ENCODE data around the gene AGK. TPM values are rescaled to one million over a fixed set of nuclear protein-coding genes. Genes with fewer than 3 reads are reported as not detected.

AGK gene
- total RNA-seq, 1 donor from 2014 or later: 19.8 TPM

DNA sequence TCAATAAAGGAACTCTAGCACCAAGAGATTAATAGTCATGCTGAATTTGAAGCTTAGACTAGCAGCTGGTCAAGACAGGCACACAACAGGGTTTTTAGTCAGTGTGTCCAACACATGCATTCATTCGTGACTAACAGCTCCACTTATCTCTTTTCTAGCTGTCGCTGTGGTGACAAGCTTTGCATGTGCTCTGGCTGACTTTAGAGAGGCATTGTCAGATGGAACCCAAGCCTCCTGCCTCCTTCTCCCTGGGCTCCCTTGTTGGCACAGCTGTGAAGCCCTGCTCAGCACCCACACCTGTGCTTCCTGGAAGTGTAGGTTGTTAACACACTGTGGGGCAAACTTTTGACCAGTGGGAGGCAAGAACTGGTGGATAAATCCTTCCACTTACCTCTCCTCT lies 9.8 kb upstream of the AGK start:
- peaks cover 3% of the 10 kb centered on the region for H3K27me3 ChIP-seq (ENCODE audit: low read depth)
- ATAC-seq (no peak), DNase-seq (no peak)
- no peak overlapping the region for H3K27ac ChIP-seq
- TF ChIP-seq, protein P1, sequence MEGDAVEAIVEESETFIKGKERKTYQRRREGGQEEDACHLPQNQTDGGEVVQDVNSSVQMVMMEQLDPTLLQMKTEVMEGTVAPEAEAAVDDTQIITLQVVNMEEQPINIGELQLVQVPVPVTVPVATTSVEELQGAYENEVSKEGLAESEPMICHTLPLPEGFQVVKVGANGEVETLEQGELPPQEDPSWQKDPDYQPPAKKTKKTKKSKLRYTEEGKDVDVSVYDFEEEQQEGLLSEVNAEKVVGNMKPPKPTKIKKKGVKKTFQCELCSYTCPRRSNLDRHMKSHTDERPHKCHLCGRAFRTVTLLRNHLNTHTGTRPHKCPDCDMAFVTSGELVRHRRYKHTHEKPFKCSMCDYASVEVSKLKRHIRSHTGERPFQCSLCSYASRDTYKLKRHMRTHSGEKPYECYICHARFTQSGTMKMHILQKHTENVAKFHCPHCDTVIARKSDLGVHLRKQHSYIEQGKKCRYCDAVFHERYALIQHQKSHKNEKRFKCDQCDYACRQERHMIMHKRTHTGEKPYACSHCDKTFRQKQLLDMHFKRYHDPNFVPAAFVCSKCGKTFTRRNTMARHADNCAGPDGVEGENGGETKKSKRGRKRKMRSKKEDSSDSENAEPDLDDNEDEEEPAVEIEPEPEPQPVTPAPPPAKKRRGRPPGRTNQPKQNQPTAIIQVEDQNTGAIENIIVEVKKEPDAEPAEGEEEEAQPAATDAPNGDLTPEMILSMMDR (IDR thresholded peaks at IDR 0.05): no peak
- intact Hi-C loops (cut with DNase I): no loop called here
- H3K4me1 ChIP-seq: no peaks in the 10 kb centered on the region
- H3K9me3 ChIP-seq: no peaks in the 10 kb centered on the region
- no peaks in the 10 kb centered on the region for H3K36me3 ChIP-seq
- H3K4me3 ChIP-seq: no peak overlapping the region

DNA sequence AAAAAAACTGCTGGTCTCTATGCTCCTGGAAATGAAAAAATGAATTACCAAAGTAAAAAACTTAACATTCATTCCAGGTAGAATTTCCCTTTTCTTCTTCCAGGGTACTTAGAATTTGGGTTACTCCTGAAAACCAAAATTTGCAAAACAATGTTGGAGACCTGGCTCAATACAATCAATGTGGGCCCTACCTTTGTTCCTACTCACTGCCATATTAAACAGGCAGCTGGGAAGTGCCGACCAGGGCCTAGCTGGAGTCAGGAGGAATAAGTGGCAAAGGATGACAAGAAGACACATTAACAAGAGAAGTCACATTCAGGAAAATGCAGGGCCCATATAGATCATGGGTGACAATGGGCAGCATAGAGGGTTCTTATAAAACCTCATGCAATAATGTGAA lies 6.4 kb upstream of the AGK start:
- ATAC-seq (no peak), DNase-seq (no peak)
- intact Hi-C loops (cut with DNase I): no loop called here
- TF ChIP-seq, protein P1 (IDR thresholded peaks at IDR 0.05): no peak
- Histone ChIP-seq H3K27me3 (ENCODE audit: low read depth) (no peaks in the 10 kb centered on the region), H3K4me3 (no peak overlapping the region), H3K4me1 (no peaks in the 10 kb centered on the region), H3K36me3 (no peaks in the 10 kb centered on the region), H3K27ac (no peak overlapping the region), H3K9me3 (no peaks in the 10 kb centered on the region)

DNA sequence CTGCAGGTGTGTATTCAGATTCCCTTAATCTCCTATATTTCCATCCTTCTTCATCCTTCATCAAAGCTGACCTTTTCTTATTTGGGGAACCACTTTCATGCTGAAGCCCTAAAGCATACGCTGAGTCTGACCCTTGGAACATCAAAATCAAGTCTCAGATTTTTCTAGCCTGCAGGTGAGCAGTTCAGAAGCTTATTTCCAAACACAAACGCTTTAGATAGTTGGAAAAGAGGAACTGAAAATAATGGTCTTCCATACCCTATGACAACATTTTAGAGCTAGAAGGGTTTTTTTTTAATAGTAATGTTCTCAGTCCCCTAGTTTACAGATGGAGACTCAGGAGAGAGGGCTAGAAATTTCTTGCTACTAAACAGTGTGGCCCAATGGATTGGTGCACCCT lies 1.6 kb upstream of the AGK start:
- Histone ChIP-seq H3K36me3 (no peaks in the 10 kb centered on the region), H3K4me3 (no peak overlapping the region), H3K27me3 (ENCODE audit: low read depth) (no peaks in the 10 kb centered on the region), H3K9me3 (no peaks in the 10 kb centered on the region), H3K4me1 (peaks cover 15% of the 10 kb centered on the region), H3K27ac (no peak overlapping the region)
- ATAC-seq (no peak), DNase-seq (no peak)
- TF ChIP-seq, protein P1 (IDR thresholded peaks at IDR 0.05): no peak
- intact Hi-C loops (cut with DNase I): no loop called here

DNA sequence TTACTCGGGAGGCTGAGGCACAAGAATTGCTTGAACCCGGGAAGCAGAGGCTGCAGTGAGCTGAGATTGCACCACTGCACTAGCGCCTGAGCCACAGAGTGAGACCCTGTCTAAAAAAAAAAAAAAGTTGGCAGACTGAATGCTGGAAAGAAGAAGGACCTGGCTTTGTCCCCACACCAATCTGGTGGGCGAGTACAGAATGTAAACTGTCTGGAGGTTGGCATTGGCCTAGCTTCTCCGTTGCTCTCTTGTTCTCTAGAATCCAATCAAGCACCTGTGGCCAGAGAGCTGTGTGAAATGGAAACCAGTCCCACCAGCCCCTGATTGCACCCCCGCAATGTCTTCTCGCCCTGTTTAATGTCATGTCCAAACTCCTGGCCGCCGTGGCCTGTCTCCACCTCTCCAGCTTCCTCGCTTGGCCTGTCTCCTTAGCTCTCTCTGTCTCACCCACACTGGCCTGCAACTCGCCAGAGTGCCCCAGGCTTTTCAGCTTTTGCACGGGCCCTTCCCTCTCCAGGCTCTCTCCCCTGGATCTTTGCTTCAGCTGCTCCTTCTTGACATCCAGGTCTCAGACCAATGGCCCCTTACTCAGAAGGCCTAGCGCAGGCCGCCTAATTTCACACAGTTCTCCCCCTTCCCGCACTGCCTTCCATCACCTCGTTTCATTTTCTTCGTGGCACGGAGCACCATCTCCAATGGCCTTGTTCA lies 670 bp upstream of the AGK start:
- intact Hi-C loops (cut with DNase I): no loop called here
- H3K27ac ChIP-seq: peak overlapping the region; percentile 70
- peaks cover 15% of the 10 kb centered on the region for H3K4me1 ChIP-seq
- H3K36me3 ChIP-seq: peaks cover 3% of the 10 kb centered on the region
- no peaks in the 10 kb centered on the region for H3K27me3 ChIP-seq (ENCODE audit: low read depth)
- peak overlapping the region; percentile 97 for H3K4me3 ChIP-seq
- no peaks in the 10 kb centered on the region for H3K9me3 ChIP-seq
- TF ChIP-seq, protein P1 (IDR thresholded peaks at IDR 0.05): no peak
- ATAC-seq (peak in 1 of 2 donors; percentile 32), DNase-seq (no peak)

DNA sequence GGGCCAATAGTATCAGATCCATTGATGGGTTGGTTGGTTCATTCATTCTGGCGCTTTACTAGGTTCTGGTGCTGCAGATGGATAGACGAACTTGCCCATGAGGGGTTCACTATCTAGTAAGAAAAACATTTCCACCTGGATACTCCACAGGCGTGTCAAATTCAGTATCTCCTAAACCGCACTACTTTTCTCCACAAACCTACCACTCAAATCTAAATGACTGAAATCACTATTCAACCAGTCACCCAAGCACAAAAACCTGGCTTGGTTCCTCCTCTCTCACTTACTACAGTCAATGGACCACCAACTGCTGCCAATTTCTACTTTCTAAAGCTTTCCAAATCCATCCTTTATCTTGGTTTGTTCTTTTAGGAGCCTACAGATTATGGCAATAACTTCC lies 572 bp downstream of the AGK start:
- TF ChIP-seq, protein P1 (IDR thresholded peaks at IDR 0.05): no peak
- Histone ChIP-seq H3K4me1 (peaks cover 15% of the 10 kb centered on the region), H3K4me3 (peak overlapping the region; percentile 97), H3K36me3 (peaks cover 16% of the 10 kb centered on the region), H3K27me3 (ENCODE audit: low read depth) (no peaks in the 10 kb centered on the region), H3K9me3 (no peaks in the 10 kb centered on the region), H3K27ac (peak overlapping the region; percentile 70)
- DNase-seq (no peak), ATAC-seq (no peak)
- intact Hi-C loops (cut with DNase I): no loop called here
